ENCODE measurements around the gene SV2B.
A peak's percentile ranks its signal among the peaks of the same experiment; 100 is the strongest.

The SV2B gene

GRCh38 chr15:91224755-91225380 is 124.8 kb downstream of the SV2B start:
- FAIRE-seq: no peak
- DNase-seq (ENCODE audit: insufficient read length, low spot score): peak; percentile 17

DNA sequence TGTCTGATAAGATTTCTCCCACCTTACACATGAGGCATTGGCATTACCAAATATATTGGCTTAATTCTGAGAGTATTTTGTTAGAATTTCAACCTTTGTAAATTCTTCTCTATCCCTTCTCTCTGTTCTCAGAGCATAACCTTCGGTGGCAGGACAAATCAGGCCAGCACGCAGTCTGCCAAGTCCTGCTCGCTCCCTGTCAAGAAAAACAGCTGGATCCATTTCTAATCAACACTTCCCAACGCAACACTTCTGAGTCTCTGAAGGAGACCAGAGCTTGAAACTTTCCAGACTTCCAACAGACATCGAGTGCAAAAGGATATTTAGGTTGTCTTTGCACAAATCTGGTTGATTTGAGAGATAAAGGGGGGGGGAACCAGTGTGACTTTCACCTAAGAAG is 125.7 kb downstream of the SV2B start:
- FAIRE-seq: no peak

GRCh38 chr15:91227117-91227516 is 127.1 kb downstream of the SV2B start:
- DNase-seq (ENCODE audit: insufficient read length, low spot score): no peak

More for the DNA sequence above, 125.7 kb downstream of the SV2B start:
- DNase-seq (ENCODE audit: insufficient read length, low spot score): no peak

GRCh38 chr15:91227766-91228165 is 127.7 kb downstream of the SV2B start:
- no peak for DNase-seq (ENCODE audit: insufficient read length, low spot score)
- no peak for FAIRE-seq

More at GRCh38 chr15:91227117-91227516, 127.1 kb downstream of the SV2B start:
- no peak for FAIRE-seq

GRCh38 chr15:91228383-91228782 is 128.3 kb downstream of the SV2B start:
- no peak for FAIRE-seq

GRCh38 chr15:91228890-91229289 is 128.8 kb downstream of the SV2B start:
- DNase-seq (ENCODE audit: insufficient read length, low spot score) (no peak), FAIRE-seq (no peak)

More at GRCh38 chr15:91228383-91228782, 128.3 kb downstream of the SV2B start:
- DNase-seq (ENCODE audit: insufficient read length, low spot score): no peak

- no peak for FAIRE-seq
Measured at GRCh38 chr15:91231703-91232102, 131.6 kb downstream of the SV2B start.

GRCh38 chr15:91234759-91235158 is 134.7 kb downstream of the SV2B start:
- DNase-seq (ENCODE audit: insufficient read length, low spot score): no peak
- FAIRE-seq: no peak

More at GRCh38 chr15:91231703-91232102, 131.6 kb downstream of the SV2B start:
- no peak for DNase-seq (ENCODE audit: insufficient read length, low spot score)

GRCh38 chr15:91235376-91235775 is 135.3 kb downstream of the SV2B start:
- FAIRE-seq (no peak), DNase-seq (ENCODE audit: insufficient read length, low spot score) (no peak)

DNA sequence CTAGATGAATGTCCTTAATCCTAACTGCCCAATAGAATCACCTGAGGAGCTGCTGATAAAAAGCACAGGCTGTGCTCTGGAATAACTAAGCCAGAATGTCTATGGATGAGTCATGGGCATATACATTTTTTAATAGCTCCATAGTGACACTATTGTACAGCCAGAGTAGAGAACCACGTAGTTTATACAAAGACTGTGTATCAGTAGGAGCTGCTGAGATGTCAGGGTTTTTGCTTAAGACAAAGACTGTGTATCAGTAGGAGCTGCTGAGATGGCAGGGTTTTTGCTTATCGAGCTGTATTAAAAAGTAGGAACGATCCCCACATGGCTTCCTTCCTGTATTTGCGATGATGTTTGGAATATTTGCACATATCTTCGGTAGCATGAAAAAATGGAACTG is 137.4 kb downstream of the SV2B start:
- FAIRE-seq: no peak
- DNase-seq (ENCODE audit: insufficient read length, low spot score): no peak

DNA sequence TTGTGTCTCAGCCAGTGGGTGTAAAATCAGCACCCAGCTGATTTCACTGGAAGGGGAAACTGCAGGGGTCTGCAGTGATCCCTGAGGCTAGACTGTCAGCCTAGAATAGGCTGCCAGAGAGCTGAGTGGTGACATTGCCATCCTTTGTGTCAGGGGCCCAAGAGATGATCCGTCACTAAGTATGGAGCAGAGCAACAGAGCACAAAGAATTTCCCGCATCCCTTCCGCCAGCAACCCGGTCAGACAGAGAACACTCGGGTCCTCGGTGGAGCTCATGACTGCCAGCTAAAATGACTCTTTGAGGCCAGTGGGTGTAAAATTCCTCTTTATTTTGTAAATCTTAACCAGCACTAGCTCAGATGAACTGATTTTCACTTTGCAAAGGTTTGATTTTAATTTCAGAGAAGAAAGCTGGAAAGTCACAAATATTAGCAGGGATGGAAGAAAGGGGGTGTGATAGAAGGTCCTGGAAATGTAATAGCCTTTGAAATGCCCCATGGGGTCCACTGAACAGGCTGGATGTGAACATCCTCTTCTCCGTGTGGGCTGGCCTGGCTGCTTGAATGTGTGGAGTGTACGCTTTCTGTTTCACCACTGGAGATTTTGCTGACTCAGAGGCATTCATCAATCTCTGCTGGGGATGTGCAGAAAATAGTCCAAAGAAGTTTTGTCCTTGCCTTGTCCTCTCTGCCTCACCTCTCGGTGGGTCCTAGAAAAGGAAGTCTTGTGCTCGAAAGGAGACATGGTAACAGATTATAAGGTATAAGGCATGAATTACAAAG is 138.8 kb downstream of the SV2B start:
- DNase-seq (ENCODE audit: insufficient read length, low spot score) (no peak), FAIRE-seq (no peak)

DNA sequence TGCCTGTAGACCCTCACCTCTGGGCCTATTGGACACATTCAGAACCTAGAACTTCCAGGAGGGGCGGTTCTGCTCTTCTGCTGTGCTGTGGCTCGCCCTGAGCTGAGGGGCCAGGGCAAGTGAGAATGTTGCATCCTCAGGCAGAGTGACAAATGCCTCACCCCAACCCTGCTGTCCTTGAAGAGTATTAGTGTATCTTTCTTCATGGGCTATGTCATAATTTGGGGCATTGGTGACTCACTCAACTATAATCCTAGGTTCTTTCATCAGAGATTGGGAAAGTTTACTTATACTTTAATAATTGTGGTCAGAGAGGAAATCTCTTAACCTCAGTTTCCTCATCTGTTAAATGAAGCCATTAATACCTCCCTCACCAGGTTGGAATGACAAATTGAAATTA is 143.8 kb downstream of the SV2B start:
- FAIRE-seq (no peak), DNase-seq (ENCODE audit: insufficient read length, low spot score) (no peak)

DNA sequence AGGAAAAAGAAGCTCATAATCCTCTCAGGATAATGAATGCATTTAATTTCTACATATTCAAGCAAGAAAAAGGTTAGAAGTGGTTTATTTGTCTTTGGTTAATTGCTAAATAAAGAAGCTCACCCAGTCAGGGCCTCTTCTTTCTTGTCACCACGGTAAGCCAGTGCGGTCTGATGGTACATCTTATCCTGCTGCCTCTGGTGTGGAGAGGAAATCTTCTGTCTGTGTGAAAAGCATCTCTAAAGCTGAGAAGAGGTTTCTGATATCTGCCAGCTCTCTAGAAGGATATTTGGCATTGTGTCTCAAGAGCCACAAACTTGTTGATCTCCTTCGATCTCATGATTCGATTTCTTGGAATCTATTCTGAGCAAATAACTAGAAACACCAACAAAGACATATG is 144.9 kb downstream of the SV2B start:
- FAIRE-seq (no peak), DNase-seq (ENCODE audit: insufficient read length, low spot score) (no peak)

DNA sequence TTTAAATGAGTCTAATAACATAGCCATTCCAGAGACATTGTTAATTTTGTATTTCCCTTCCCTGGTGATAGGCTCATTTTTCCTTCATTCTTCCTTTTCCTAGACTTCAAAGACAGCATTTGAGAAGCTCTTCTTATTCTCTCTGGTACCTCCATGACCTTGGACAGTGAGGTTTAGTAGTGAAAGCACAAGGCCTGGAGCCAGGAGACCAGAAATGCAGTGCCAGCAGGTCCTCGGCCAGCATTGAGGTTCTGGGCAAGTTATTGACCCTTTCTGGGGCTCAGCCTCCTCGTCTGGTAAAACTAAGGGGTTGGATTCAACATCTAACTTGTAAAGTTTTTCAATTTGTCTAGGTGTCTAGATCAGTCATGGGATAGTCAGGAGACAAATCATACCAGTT is 146.9 kb downstream of the SV2B start:
- DNase-seq (ENCODE audit: insufficient read length, low spot score): no peak
- no peak for FAIRE-seq

GRCh38 chr15:91249591-91249990 is 149.5 kb downstream of the SV2B start:
- FAIRE-seq: no peak
- DNase-seq (ENCODE audit: insufficient read length, low spot score): no peak

DNA sequence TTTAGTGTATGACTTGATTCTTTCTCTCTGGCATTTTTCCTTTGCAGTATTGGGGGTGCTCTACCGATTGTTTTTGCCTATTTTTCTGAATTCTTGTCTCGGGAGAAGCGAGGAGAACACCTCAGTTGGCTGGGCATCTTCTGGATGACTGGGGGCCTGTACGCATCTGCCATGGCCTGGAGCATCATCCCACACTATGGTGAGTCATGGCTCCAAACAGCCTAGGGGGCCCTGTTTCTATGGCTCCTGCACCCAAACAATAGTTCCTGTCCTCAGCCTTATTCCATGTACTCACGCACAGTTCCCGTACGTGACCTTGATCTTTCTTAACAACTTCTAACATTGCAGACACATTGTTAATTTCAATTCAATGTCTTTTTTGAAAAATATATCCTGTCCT is 152.3 kb downstream of the SV2B start:
- FAIRE-seq: no peak
- DNase-seq (ENCODE audit: insufficient read length, low spot score): no peak

DNA sequence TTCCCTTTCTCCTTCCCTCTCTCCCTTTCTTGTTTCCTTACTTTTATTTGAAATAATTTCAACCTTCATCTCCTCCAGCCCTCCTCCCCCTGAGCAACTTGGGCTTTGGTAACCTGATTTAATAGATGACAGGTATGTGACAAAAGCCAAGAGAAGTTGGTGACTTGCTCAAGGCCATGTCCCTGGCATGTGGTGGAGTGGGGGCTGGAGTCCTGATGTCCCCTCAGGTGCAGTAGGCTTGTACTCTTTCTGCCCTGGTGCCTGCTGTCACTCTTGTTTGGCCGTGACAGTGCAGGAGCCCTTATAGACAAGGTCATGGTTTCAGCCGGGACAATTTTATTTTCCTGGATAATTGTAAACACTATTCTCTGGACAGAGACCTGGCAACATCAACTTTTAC is 152.7 kb downstream of the SV2B start:
- FAIRE-seq (no peak), DNase-seq (ENCODE audit: insufficient read length, low spot score) (no peak)

DNA sequence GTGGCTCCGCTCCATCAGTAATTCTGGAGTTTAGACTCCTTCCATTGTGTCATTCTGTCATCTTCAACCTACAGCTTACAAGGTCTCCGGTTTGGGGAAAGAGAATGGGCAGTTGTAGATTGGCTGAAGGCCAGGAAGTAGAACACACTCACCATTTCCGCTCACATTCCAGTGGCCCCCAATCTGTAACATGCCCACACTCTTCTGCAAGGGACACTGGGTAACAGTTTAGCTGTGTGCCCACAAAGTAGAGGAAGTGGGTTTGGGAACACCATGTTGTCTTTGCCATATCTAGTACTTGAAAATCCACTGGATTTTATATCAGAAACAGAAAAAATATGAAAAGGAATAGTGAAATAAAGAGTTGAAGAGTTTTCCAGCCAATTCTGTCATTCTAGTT is 153.5 kb downstream of the SV2B start:
- no peak for DNase-seq (ENCODE audit: insufficient read length, low spot score)
- no peak for FAIRE-seq

GRCh38 chr15:91254766-91255165 is 154.7 kb downstream of the SV2B start:
- FAIRE-seq: no peak
- no peak for DNase-seq (ENCODE audit: insufficient read length, low spot score)

GRCh38 chr15:91255670-91256192 is 155.7 kb downstream of the SV2B start:
- FAIRE-seq (no peak), DNase-seq (ENCODE audit: insufficient read length, low spot score) (no peak)

DNA sequence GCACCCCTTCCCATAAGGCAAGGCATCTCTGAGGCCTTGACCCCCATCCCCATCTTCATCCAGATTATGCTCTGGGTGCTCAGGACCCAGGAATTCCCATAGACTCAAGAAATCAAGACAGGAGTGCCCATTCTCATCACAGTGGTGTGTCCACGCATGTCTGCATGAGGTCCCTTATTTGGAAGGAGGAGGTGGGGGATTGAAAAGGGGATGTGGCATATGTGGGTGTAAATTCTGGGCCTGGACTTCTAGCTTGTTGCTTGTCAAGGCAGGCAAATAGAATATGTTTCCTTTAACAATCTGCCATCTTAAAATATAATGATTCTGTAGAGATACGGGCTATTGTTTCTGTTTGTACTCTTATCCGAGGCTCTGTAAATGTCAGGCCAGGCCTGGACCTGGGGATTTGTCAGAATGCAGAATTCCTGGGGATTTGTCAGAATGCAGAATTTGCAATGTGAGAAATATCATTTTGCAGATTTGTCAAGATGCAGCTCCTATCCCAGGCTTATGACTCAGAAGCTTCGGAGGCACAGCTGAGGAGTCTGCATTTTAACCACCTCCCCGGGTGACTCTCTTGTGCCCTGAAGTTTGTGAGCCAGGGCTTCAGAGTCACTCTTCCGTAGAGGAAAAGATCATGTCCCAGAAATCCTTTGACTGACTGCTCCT is 157.8 kb downstream of the SV2B start:
- DNase-seq (ENCODE audit: insufficient read length, low spot score) (no peak), FAIRE-seq (no peak)

- DNase-seq (ENCODE audit: insufficient read length, low spot score) (no peak), FAIRE-seq (no peak)
Measured at GRCh38 chr15:91258415-91258759, 158.3 kb downstream of the SV2B start.
